ENCODE results near the gene FAM78B.
A peak's percentile ranks its signal among the peaks of the same experiment; 100 is the strongest.

The FAM78B gene

GRCh38 chr1:166136699-166137401 lies 30.0 kb downstream of the FAM78B start:
- TF ChIP-seq ZFX (IDR thresholded peaks at IDR 0.05; ENCODE audit: borderline replicate concordance), result no peak

GRCh38 chr1:166136222-166136621 lies 30.6 kb downstream of the FAM78B start:
- no peak overlapping the region for H3K27ac ChIP-seq
- TF ChIP-seq ZFX (IDR thresholded peaks at IDR 0.05; ENCODE audit: borderline replicate concordance) (no peak), CTCF (IDR thresholded peaks at IDR 0.05) (no peak)

More at GRCh38 chr1:166136699-166137401, 30.0 kb downstream of the FAM78B start:
- no peak overlapping the region for H3K27ac ChIP-seq

GRCh38 chr1:166133857-166134256 lies 32.9 kb downstream of the FAM78B start:
- TF ChIP-seq CTCF (IDR thresholded peaks at IDR 0.05), result no peak
- no peak for TF ChIP-seq ZFX (IDR thresholded peaks at IDR 0.05; ENCODE audit: borderline replicate concordance)
- H3K27ac ChIP-seq, result no peak overlapping the region

GRCh38 chr1:166133276-166133841 lies 33.4 kb downstream of the FAM78B start:
- no peak for TF ChIP-seq ZFX (IDR thresholded peaks at IDR 0.05; ENCODE audit: borderline replicate concordance)
- TF ChIP-seq CTCF (IDR thresholded peaks at IDR 0.05), result peak; percentile 62
- H3K27ac ChIP-seq, result no peak overlapping the region

- no peak overlapping the region for H3K27ac ChIP-seq
- no peak for TF ChIP-seq CTCF (IDR thresholded peaks at IDR 0.05)
- no peak for TF ChIP-seq ZFX (IDR thresholded peaks at IDR 0.05; ENCODE audit: borderline replicate concordance)
Observed at GRCh38 chr1:166132496-166132895, 34.3 kb downstream of the FAM78B start.

- H3K27ac ChIP-seq, result no peak overlapping the region
- TF ChIP-seq ZFX (IDR thresholded peaks at IDR 0.05; ENCODE audit: borderline replicate concordance) (no peak), CTCF (IDR thresholded peaks at IDR 0.05) (no peak)
Observed at GRCh38 chr1:166129006-166129405, 37.8 kb downstream of the FAM78B start.

- no peak for TF ChIP-seq ZFX (IDR thresholded peaks at IDR 0.05; ENCODE audit: borderline replicate concordance)
Observed at GRCh38 chr1:166128195-166128594, 38.6 kb downstream of the FAM78B start.

GRCh38 chr1:166127003-166127402 lies 39.8 kb downstream of the FAM78B start:
- TF ChIP-seq CTCF (IDR thresholded peaks at IDR 0.05), result no peak
- no peak for TF ChIP-seq ZFX (IDR thresholded peaks at IDR 0.05; ENCODE audit: borderline replicate concordance)
- no peak overlapping the region for H3K27ac ChIP-seq

More at GRCh38 chr1:166128195-166128594, 38.6 kb downstream of the FAM78B start:
- H3K27ac ChIP-seq, result no peak overlapping the region

Data from 22Rv1 (cell line).